ENCODE results near the gene FAM20B.

DNA sequence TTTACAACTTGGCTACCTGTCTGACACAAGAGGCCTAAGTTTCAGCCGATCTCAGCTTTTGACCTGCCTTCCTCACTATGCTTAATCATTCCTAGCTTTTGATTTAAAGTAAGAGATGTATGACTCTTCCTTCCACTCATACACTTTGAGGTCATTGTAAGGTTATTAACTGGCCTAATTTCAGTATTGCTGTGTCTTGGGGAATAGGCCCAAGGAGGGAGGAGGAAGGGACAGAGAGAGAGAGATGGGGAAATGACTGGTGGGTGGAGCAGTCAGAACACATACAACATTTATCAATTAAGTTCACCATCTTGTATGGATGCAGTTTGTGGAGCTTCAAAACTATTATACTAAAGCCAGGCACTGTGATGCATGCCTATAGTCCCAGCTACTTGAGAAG, 28.3 kb upstream of the FAM20B start:
- TF ChIP-seq, protein P1, sequence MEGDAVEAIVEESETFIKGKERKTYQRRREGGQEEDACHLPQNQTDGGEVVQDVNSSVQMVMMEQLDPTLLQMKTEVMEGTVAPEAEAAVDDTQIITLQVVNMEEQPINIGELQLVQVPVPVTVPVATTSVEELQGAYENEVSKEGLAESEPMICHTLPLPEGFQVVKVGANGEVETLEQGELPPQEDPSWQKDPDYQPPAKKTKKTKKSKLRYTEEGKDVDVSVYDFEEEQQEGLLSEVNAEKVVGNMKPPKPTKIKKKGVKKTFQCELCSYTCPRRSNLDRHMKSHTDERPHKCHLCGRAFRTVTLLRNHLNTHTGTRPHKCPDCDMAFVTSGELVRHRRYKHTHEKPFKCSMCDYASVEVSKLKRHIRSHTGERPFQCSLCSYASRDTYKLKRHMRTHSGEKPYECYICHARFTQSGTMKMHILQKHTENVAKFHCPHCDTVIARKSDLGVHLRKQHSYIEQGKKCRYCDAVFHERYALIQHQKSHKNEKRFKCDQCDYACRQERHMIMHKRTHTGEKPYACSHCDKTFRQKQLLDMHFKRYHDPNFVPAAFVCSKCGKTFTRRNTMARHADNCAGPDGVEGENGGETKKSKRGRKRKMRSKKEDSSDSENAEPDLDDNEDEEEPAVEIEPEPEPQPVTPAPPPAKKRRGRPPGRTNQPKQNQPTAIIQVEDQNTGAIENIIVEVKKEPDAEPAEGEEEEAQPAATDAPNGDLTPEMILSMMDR (conservative IDR thresholded peaks at IDR 0.05; ENCODE audit: low read length): no peak
- TF ChIP-seq EZH2phosphoT487 (IDR thresholded peaks at IDR 0.05; ENCODE audit: borderline replicate concordance): no peak
